Measurements from ENCODE around the gene ZBTB38.

The ZBTB38 gene

GRCh38 chr3:141407825-141408224, 39.5 kb downstream of the ZBTB38 start:
- Mint-ChIP-seq H3K9me3 (no peaks in the 10 kb centered on the region), H3K4me3 (no peak overlapping the region), H3K36me3 (ENCODE audit: low read depth) (peaks cover 33% of the 10 kb centered on the region), H3K27ac (no peak overlapping the region), H3K27me3 (ENCODE audit: low read depth, poor library complexity) (no peaks in the 10 kb centered on the region), H3K4me1 (peaks cover 54% of the 10 kb centered on the region)
- DNase-seq: no peak
- TF ChIP-seq, protein P1, sequence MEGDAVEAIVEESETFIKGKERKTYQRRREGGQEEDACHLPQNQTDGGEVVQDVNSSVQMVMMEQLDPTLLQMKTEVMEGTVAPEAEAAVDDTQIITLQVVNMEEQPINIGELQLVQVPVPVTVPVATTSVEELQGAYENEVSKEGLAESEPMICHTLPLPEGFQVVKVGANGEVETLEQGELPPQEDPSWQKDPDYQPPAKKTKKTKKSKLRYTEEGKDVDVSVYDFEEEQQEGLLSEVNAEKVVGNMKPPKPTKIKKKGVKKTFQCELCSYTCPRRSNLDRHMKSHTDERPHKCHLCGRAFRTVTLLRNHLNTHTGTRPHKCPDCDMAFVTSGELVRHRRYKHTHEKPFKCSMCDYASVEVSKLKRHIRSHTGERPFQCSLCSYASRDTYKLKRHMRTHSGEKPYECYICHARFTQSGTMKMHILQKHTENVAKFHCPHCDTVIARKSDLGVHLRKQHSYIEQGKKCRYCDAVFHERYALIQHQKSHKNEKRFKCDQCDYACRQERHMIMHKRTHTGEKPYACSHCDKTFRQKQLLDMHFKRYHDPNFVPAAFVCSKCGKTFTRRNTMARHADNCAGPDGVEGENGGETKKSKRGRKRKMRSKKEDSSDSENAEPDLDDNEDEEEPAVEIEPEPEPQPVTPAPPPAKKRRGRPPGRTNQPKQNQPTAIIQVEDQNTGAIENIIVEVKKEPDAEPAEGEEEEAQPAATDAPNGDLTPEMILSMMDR (IDR thresholded peaks at IDR 0.05): no peak

- H3K4me1 Mint-ChIP-seq: peaks cover 56% of the 10 kb centered on the region
- H3K36me3 Mint-ChIP-seq (ENCODE audit: low read depth): peaks cover 37% of the 10 kb centered on the region
- H3K4me3 Mint-ChIP-seq: no peak overlapping the region
- no peak overlapping the region for H3K27ac Mint-ChIP-seq
- no peaks in the 10 kb centered on the region for H3K27me3 Mint-ChIP-seq (ENCODE audit: low read depth, poor library complexity)
- DNase-seq: no peak
- TF ChIP-seq, protein P1 (IDR thresholded peaks at IDR 0.05): no peak
- H3K9me3 Mint-ChIP-seq: no peaks in the 10 kb centered on the region
These were observed 40.3 kb downstream of the ZBTB38 start for GRCh38 chr3:141408596-141408995.

DNA sequence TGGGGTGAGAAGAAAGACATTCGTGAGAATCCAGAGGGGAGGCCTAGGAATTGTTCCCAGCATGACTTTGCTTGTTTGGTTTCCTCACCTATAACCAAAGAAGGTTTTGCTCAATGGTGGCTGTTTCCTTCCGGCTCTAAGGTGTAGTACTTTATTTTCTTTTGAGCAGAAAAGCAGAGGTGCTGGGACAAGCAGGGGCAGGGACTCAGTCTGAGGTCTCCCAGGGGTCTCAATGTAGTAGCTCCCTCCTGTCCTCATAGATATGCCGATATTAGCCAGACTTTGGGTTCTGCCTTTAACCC, 41.6 kb downstream of the ZBTB38 start:
- no peak overlapping the region for H3K27ac Mint-ChIP-seq

GRCh38 chr3:141410408-141410807, 42.1 kb downstream of the ZBTB38 start:
- H3K4me3 Mint-ChIP-seq: no peak overlapping the region
- no peaks in the 10 kb centered on the region for H3K9me3 Mint-ChIP-seq
- peaks cover 63% of the 10 kb centered on the region for H3K4me1 Mint-ChIP-seq
- H3K27me3 Mint-ChIP-seq (ENCODE audit: low read depth, poor library complexity): no peaks in the 10 kb centered on the region
- H3K27ac Mint-ChIP-seq: peak overlapping the region; percentile 70
- TF ChIP-seq, protein P1 (IDR thresholded peaks at IDR 0.05): no peak
- no peak for DNase-seq
- H3K36me3 Mint-ChIP-seq (ENCODE audit: low read depth): peaks cover 44% of the 10 kb centered on the region

More for the DNA sequence above, 41.6 kb downstream of the ZBTB38 start:
- TF ChIP-seq, protein P1 (IDR thresholded peaks at IDR 0.05): no peak
- peaks cover 58% of the 10 kb centered on the region for H3K4me1 Mint-ChIP-seq
- H3K9me3 Mint-ChIP-seq: no peaks in the 10 kb centered on the region
- no peak overlapping the region for H3K4me3 Mint-ChIP-seq
- peaks cover 44% of the 10 kb centered on the region for H3K36me3 Mint-ChIP-seq (ENCODE audit: low read depth)
- no peaks in the 10 kb centered on the region for H3K27me3 Mint-ChIP-seq (ENCODE audit: low read depth, poor library complexity)
- no peak for DNase-seq

DNA sequence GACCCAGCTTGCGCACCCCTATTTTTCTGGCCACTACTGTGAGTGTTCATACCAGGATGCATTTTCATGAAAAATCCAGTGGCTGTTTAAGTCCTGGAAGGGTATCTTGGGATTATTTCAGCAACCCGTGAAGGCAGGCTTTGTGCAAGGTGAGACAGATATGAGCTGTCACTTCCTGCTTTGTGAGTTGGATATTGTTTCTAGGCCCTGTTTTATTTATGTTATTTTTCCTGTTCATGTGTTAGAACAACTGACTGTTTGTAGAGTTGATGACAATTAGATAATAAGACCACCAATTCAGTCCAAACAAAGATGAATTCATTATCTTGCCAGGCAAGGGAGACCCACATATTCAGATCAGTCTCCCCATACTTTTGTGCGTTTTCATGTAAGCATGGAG, 42.5 kb downstream of the ZBTB38 start:
- DNase-seq: no peak
- H3K4me3 Mint-ChIP-seq: no peak overlapping the region
- peak overlapping the region; percentile 95 for H3K27ac Mint-ChIP-seq
- H3K36me3 Mint-ChIP-seq (ENCODE audit: low read depth): peaks cover 39% of the 10 kb centered on the region
- no peaks in the 10 kb centered on the region for H3K27me3 Mint-ChIP-seq (ENCODE audit: low read depth, poor library complexity)
- no peaks in the 10 kb centered on the region for H3K9me3 Mint-ChIP-seq
- TF ChIP-seq, protein P1 (IDR thresholded peaks at IDR 0.05): no peak
- H3K4me1 Mint-ChIP-seq: peaks cover 67% of the 10 kb centered on the region

DNA sequence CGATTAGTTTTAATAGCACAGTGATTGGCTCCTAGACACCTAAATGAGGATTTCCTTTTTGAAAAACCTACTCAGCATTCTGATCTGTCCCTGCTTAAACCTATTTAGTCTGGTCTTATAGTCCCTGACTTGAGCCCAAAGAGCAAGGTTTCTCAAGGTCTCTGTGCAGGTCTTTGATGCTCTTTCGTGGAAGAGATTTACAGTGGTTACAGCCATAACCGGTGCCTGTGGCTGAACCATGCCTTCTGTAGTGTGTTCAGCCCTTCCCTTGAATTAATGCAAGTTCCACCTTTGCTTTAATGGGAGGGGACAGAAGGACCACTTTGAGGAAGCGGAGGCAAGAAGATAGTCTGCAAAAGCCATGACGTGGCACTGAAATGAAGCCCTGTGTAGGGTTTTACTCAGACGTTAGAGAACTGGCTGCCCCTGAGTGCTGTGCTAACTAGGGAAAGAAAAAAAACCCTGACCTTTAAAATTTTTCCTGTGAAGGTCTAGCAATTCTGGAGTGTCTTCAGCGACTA, 43.0 kb downstream of the ZBTB38 start:
- H3K27ac Mint-ChIP-seq: peak overlapping the region; percentile 95
- H3K4me3 Mint-ChIP-seq: peak overlapping the region; percentile 25

More for the DNA sequence above, 43.0 kb downstream of the ZBTB38 start:
- no peaks in the 10 kb centered on the region for H3K27me3 Mint-ChIP-seq (ENCODE audit: low read depth, poor library complexity)
- H3K4me1 Mint-ChIP-seq: peaks cover 72% of the 10 kb centered on the region
- H3K9me3 Mint-ChIP-seq: no peaks in the 10 kb centered on the region
- H3K36me3 Mint-ChIP-seq (ENCODE audit: low read depth): peaks cover 35% of the 10 kb centered on the region
- DNase-seq: no peak
- TF ChIP-seq, protein P1 (IDR thresholded peaks at IDR 0.05): no peak

Measured in nephron progenitor cell (in vitro differentiated cells).